HepG2 (cell line): ENCODE data around the gene NKD2. TPM values are rescaled to one million over a fixed set of nuclear protein-coding genes. Genes with fewer than 3 reads are reported as not detected.

Experiments
- ATAC-seq: fragments of 200-7000 bp; cut with Tn5 transposase; 3 replicates; pipeline ENCODE4 v1.9.1; 2020; ENCODE audit warnings: mild to moderate bottlenecking, moderate library complexity
- BruUV-seq: library from RNA; stranded (reverse); fragments of 400-500 nt; replicated peaks from 2 replicates; lab custom pipeline; 2021; lab: Mats Ljungman, UMichigan
- CTCF ChIA-PET: fragments of 300-600 bp; formaldehyde crosslinking; extraction: SDS; loops from one replicate; lab custom pipeline; 2021; ENCODE audit warnings: low total read pairs, inconsistent platforms, low intra/inter-chr PET ratio; lab: Yijun Ruan, JAX
- POLR2A ChIA-PET: fragments of 350-600 bp; sonication (Branson Sonifier 250); formaldehyde crosslinking; loops from one replicate; lab custom pipeline; 2020; ENCODE audit warnings: antibody characterized with exemption, inconsistent platforms; lab: Yijun Ruan, JAX
- DNase-seq: peaks from one replicate; pipeline ENCODE4 v3.0.0-alpha.2; 2015; ENCODE audit warnings: low spot score
- FAIRE-seq: peaks from 3 replicates; lab custom pipeline; 2011; peaks lifted over from hg19 to GRCh38; lab: Jason Lieb, UNC
- H2AFZ ChIP-seq: one replicate; pipeline ENCODE4 v1.6.1; 2011; ENCODE audit warnings: low read length, inconsistent platforms
- H3K27ac ChIP-seq: fragments of 300-600 bp; 3 replicates; pipeline ENCODE4 v1.8.0; 2011; ENCODE audit warnings: mixed run types, mild to moderate bottlenecking, mixed read lengths, low read length, inconsistent platforms; ENCODE audit not compliant: insufficient read depth; ENCODE audit errors: extremely low read length
- H3K27me3 ChIP-seq, 2 experiments: fragments of 200-600 bp in 1 of 2; 2 replicates in 1 of 2; 3 replicates in 1 of 2; pipeline versions ENCODE4 v1.6.0 to v1.8.0; 2011; ENCODE audit warnings: low read length in 2 of 2, mild to moderate bottlenecking in 2 of 2, moderate library complexity in 2 of 2, inconsistent platforms in 1 of 2; ENCODE audit not compliant: insufficient read depth in 2 of 2, control insufficient read depth in 1 of 2
- H3K36me3 ChIP-seq, 2 experiments: fragments of 200-600 bp in 1 of 2; replicated peaks in 1 of 2; 2 replicates in 1 of 2; 3 replicates in 1 of 2; pipeline versions ENCODE4 v1.5.1 to v1.8.0; 2011; ENCODE audit warnings: low read length in 2 of 2, inconsistent platforms in 1 of 2; ENCODE audit not compliant: insufficient read depth in 2 of 2, control insufficient read depth in 1 of 2
- H3K4me1 ChIP-seq: 2 replicates; pipeline ENCODE4 v1.5.1; 2012; ENCODE audit warnings: low read length, inconsistent platforms; ENCODE audit not compliant: insufficient read depth
- H3K4me2 ChIP-seq: 2 replicates; pipeline ENCODE4 v1.6.0; 2011; ENCODE audit warnings: low read depth, low read length, inconsistent platforms
- H3K4me3 ChIP-seq, 3 experiments: fragments of 200-600 bp in 1 of 3; sonication (generic), shearing (Covaris generic) in 1 of 3; replicated peaks in 1 of 3; 2 replicates each; pipeline ENCODE4 v1.5.1; 2011 to 2016; ENCODE audit warnings: low read length in 3 of 3, inconsistent platforms in 2 of 3, low read depth in 2 of 3, mild to moderate bottlenecking in 2 of 3, control low read depth in 1 of 3, mixed read lengths in 1 of 3; ENCODE audit not compliant: insufficient read depth in 1 of 3
- H3K79me2 ChIP-seq: one replicate; pipeline ENCODE4 v1.6.1; 2011; ENCODE audit warnings: low read length, inconsistent platforms; ENCODE audit not compliant: insufficient read depth
- H3K9ac ChIP-seq: 2 replicates; pipeline ENCODE4 v1.6.0; 2011; ENCODE audit warnings: mild to moderate bottlenecking, low read depth, low read length, inconsistent platforms; ENCODE audit not compliant: insufficient read depth
- H3K9me3 ChIP-seq: 2 replicates; pipeline ENCODE4 v1.5.1; 2012; ENCODE audit warnings: mild to moderate bottlenecking, low read length
- H4K20me1 ChIP-seq: 2 replicates; pipeline ENCODE4 v1.6.0; 2011; ENCODE audit warnings: inconsistent platforms, mild to moderate bottlenecking, low read length, moderate library complexity; ENCODE audit not compliant: insufficient read depth
- BRCA1 ChIP-seq: sonication (generic); formaldehyde crosslinking; IDR thresholded peaks from 2 replicates; pipeline ENCODE4 v1.4.0; 2020; ENCODE audit warnings: missing genetic modification reagents
- KDM5B ChIP-seq: sonication (generic); formaldehyde crosslinking; IDR thresholded peaks from 2 replicates; pipeline ENCODE4 v1.4.0; 2020; ENCODE audit warnings: missing genetic modification reagents, mild to moderate bottlenecking, borderline replicate concordance
- SP4 ChIP-seq: sonication (generic); formaldehyde crosslinking; IDR thresholded peaks from 2 replicates; pipeline ENCODE4 v1.8.1; 2023; ENCODE audit warnings: mild to moderate bottlenecking, missing genetic modification reagents
- TIGD3 ChIP-seq: sonication (generic); formaldehyde crosslinking; IDR thresholded peaks from 2 replicates; pipeline ENCODE4 v1.5.1; 2020; ENCODE audit warnings: mild to moderate bottlenecking, missing genetic modification reagents, borderline replicate concordance
- ZNF343 ChIP-seq: sonication (generic); formaldehyde crosslinking; IDR thresholded peaks from 2 replicates; pipeline ENCODE4 v1.4.0; 2020; ENCODE audit warnings: mild to moderate bottlenecking, missing genetic modification reagents
- ZNF570 ChIP-seq: sonication (generic); formaldehyde crosslinking; IDR thresholded peaks from 2 replicates; pipeline ENCODE4 v1.4.0; 2020; ENCODE audit warnings: mild to moderate bottlenecking, missing genetic modification reagents, borderline replicate concordance
- WGBS: methylation state at CpG from one replicate; pipeline ENCODE4 v1.1.6; 2017; ENCODE audit warnings: low lambda C conversion rate; 5-methylcytosine and 5-hydroxymethylcytosine counted together
- in situ Hi-C: cut with HindIII; loops from 2 replicates; pipeline ENCODE4 v1.10.0; 2017; ENCODE audit warnings: low pct_unique_long_range_greater_than_20kb; ENCODE audit not compliant: extremely low pct_ligation_motif_present
- intact Hi-C: fragments of 100-400 bp; cut with micrococcal nuclease; formaldehyde crosslinking; loops from one replicate; pipeline ENCODE4 v1.10.0; 2022; ENCODE audit not compliant: unreplicated experiment
- polyA plus RNA-seq, 8 experiments: library from polyadenylated mRNA; depleted of rRNA in 3 of 8; stranded (reverse) in 7 of 8; unstranded in 1 of 8; fragments of >200 nt; fragmentation: Illumina TruSeq in 4 of 8; extraction: Trizol in 4 of 8; gene quantifications; 2 replicates each; pipeline versions ENCODE4 v1.2.1 to v1.2.3, GENCODE V29; 2011 to 2016; ENCODE audit warnings: low read depth in 4 of 8, missing spikeins in 1 of 8, mixed read lengths in 1 of 8; ENCODE audit not compliant: insufficient read depth in 1 of 8
- total RNA-seq, 5 experiments: library from RNA; depleted of rRNA; stranded (reverse); fragments of >200 nt; fragmentation: Illumina TruSeq; extraction: Trizol; gene quantifications; 2 replicates each; pipeline ENCODE4 v1.2.3, GENCODE V29; 2016; ENCODE audit warnings: low read depth in 1 of 5
- TF ChIP-seq, protein P1 (sequence below): sonication (generic); formaldehyde crosslinking; conservative IDR thresholded peaks from 2 replicates; pipeline ENCODE4 v1.4.0; 2020; ENCODE audit warnings: mild to moderate bottlenecking, missing genetic modification reagents, moderate library complexity

The NKD2 gene
- total and polyA plus RNA-seq, 2 of the 13 experiments (the other 11 are each of a cell fraction or from before 2014, with no cell fraction given): 0.53 to 0.82 TPM

DNA sequence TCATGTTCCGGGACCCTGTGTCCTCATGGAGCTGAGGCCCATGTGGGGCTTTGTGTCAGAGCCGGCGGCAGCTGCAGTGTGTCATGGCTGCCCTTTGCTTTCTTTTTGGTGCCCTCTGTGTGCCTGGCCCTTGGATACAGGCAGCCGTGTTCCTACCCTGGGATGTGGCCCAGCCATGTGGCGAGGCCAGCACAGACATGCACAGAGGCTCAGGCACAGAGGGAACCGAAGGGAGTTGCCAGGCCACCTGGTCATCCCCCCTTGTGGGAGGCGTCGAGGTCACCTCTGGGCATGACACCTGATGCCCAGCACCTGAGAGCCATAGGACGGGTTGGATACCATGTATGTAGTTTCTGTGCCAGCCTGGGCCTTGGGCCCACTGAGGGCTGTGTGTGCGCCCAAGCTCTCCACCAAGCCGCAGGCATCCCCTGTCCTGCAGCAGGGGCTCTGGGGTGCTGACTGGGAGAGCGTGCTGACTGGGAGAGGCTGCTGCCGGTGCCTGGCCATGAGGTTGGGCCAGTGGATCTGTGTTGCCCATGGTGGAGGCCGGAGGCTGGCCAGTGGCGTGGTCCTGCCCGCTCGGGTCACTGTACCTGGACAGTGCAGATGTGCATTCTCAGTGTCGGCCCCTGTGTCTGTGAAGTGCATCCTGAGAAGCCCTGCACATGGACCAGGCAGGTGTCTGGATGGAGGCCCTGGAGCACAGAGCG, 4.8 kb downstream of the NKD2 start:
- TF ChIP-seq, protein P1, sequence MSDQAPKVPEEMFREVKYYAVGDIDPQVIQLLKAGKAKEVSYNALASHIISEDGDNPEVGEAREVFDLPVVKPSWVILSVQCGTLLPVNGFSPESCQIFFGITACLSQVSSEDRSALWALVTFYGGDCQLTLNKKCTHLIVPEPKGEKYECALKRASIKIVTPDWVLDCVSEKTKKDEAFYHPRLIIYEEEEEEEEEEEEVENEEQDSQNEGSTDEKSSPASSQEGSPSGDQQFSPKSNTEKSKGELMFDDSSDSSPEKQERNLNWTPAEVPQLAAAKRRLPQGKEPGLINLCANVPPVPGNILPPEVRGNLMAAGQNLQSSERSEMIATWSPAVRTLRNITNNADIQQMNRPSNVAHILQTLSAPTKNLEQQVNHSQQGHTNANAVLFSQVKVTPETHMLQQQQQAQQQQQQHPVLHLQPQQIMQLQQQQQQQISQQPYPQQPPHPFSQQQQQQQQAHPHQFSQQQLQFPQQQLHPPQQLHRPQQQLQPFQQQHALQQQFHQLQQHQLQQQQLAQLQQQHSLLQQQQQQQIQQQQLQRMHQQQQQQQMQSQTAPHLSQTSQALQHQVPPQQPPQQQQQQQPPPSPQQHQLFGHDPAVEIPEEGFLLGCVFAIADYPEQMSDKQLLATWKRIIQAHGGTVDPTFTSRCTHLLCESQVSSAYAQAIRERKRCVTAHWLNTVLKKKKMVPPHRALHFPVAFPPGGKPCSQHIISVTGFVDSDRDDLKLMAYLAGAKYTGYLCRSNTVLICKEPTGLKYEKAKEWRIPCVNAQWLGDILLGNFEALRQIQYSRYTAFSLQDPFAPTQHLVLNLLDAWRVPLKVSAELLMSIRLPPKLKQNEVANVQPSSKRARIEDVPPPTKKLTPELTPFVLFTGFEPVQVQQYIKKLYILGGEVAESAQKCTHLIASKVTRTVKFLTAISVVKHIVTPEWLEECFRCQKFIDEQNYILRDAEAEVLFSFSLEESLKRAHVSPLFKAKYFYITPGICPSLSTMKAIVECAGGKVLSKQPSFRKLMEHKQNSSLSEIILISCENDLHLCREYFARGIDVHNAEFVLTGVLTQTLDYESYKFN (CRISPR knock-in tag): no peak
- TF ChIP-seq BRCA1 (CRISPR knock-in tag): no peak
- no peak for TF ChIP-seq ZNF570 (CRISPR knock-in tag)
- no peak for TF ChIP-seq ZNF343
- TF ChIP-seq SP4 (CRISPR knock-in tag): no peak
- TF ChIP-seq TIGD3 (CRISPR knock-in tag): no peak
- no peak for TF ChIP-seq KDM5B (CRISPR knock-in tag)
- no peak for ATAC-seq
- H3K9me3 ChIP-seq: no peaks in the 10 kb centered on the region
- no peak for FAIRE-seq
- in situ Hi-C loops (no loop called here), intact Hi-C loops (no loop called here)
- no peaks in the 10 kb centered on the region for H3K79me2 ChIP-seq
- no TSS peak for BruUV-seq
- ChIA-PET CTCF (no interaction called here), POLR2A (no interaction called here)
- no peak overlapping the region for H3K4me2 ChIP-seq
- H2AFZ ChIP-seq: no peak overlapping the region
- no peaks in the 10 kb centered on the region for H3K36me3 ChIP-seq
- no peak overlapping the region for H3K27ac ChIP-seq
- no peaks in the 10 kb centered on the region for H4K20me1 ChIP-seq
- peaks cover 2 to 11% of the 10 kb centered on the region in 2 experiments; a peak in 4 of 5 replicates for H3K27me3 ChIP-seq
- H3K4me1 ChIP-seq: peaks cover 20% of the 10 kb centered on the region
- no peak for DNase-seq
- H3K4me3 ChIP-seq: no peak overlapping the region
- H3K9ac ChIP-seq: no peak overlapping the region
- WGBS: 71% methylated on average over 7 of the region's 19 CpGs
